Mammary epithelial cell (primary cell): ENCODE measurements around the gene THRSP.

Experiments
- CTCF ChIP-seq, 2 donors: IDR thresholded peaks in 1 of 2; conservative IDR thresholded peaks in 1 of 2; 2 replicates each; pipeline ENCODE4 v1.5.1; 2011 to 2012; ENCODE audit warnings: inconsistent platforms in 2 of 2, low read length in 2 of 2, mild to moderate bottlenecking in 2 of 2, control low read depth in 1 of 2, low read depth in 1 of 2; ENCODE audit not compliant: insufficient read depth in 1 of 2; ENCODE audit errors: extremely low read depth in 1 of 2
- EZH2 ChIP-seq: IDR thresholded peaks from 2 replicates; pipeline ENCODE4 v1.6.1; 2012; ENCODE audit warnings: low read length, inconsistent platforms, borderline replicate concordance

- TF ChIP-seq EZH2 (no peak), CTCF (conservative IDR thresholded peaks at IDR 0.05 in 1 of 2, IDR thresholded peaks at IDR 0.05 in 1 of 2; ENCODE audit: extremely low read depth in 1 of 2, insufficient read depth in 1 of 2, low read depth in 1 of 2, low read length in 2 of 2) (no peak)
Measured at GRCh38 chr11:78109081-78110015, 45.7 kb downstream of the THRSP start.
